ENCODE measurements around the gene TCTN1.

DNA sequence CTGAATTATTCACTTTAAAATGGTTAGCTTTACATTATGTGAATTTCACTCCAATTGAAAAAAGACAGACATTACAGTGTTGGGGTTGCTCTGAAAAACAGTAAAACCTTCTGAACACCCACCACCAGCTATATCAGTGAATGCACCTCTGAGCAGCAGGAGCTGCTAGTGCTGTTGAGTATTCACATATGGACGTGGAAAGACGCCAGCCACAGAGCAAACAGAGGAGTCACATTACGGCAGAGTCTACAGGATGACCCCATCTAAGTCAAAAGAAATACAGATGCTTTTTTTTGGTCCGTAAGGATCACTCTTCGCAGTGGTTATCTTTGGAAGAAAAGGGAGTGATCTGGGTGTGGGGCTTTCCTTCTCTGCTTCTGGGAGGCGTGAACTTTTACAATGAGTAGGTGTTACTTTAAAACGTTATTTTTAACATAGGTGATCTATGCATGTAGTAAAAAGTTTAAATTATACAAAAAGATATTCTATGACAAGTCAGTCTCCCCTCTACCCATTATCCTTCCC is 70.4 kb downstream of the TCTN1 start:
- TF ChIP-seq, protein P1, sequence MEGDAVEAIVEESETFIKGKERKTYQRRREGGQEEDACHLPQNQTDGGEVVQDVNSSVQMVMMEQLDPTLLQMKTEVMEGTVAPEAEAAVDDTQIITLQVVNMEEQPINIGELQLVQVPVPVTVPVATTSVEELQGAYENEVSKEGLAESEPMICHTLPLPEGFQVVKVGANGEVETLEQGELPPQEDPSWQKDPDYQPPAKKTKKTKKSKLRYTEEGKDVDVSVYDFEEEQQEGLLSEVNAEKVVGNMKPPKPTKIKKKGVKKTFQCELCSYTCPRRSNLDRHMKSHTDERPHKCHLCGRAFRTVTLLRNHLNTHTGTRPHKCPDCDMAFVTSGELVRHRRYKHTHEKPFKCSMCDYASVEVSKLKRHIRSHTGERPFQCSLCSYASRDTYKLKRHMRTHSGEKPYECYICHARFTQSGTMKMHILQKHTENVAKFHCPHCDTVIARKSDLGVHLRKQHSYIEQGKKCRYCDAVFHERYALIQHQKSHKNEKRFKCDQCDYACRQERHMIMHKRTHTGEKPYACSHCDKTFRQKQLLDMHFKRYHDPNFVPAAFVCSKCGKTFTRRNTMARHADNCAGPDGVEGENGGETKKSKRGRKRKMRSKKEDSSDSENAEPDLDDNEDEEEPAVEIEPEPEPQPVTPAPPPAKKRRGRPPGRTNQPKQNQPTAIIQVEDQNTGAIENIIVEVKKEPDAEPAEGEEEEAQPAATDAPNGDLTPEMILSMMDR (conservative IDR thresholded peaks at IDR 0.05 in 1 of 2, IDR thresholded peaks at IDR 0.05 in 1 of 2; ENCODE audit: extremely low read depth in 1 of 2, insufficient read depth in 1 of 2, low read depth in 1 of 2, low read length in 2 of 2), result no peak
- TF ChIP-seq EZH2 (IDR thresholded peaks at IDR 0.05; ENCODE audit: borderline replicate concordance, low read length), result no peak

All from mammary epithelial cell (primary cell).